Astrocyte (in vitro differentiated cells and primary cell): ENCODE results near the gene SCN3B. TPM values are rescaled to one million over a fixed set of nuclear protein-coding genes. Genes with fewer than 3 reads are reported as not detected.

Source experiments
- DNase-seq: peaks from one replicate; pipeline ENCODE4 v3.0.0-alpha.2; 2010; ENCODE audit warnings: low read depth
- FAIRE-seq: peaks from 2 replicates; lab custom pipeline; 2011; peaks lifted over from hg19 to GRCh38; lab: Jason Lieb, UNC
- H2AFZ ChIP-seq: 2 replicates; pipeline ENCODE4 v1.6.0; 2012; ENCODE audit warnings: low read depth, low read length, inconsistent platforms
- H3K27ac ChIP-seq: 2 replicates; pipeline ENCODE4 v1.5.1; 2011; ENCODE audit warnings: low read depth, low read length, inconsistent platforms
- H3K27me3 ChIP-seq: 2 replicates; pipeline ENCODE4 v1.6.0; 2011; ENCODE audit warnings: low read length, inconsistent platforms; ENCODE audit not compliant: insufficient read depth
- H3K36me3 ChIP-seq: 2 replicates; pipeline ENCODE4 v1.5.1; 2011; ENCODE audit warnings: low read length, inconsistent platforms; ENCODE audit not compliant: insufficient read depth
- H3K4me1 ChIP-seq: 2 replicates; pipeline ENCODE4 v1.5.1; 2011; ENCODE audit warnings: low read length, inconsistent platforms; ENCODE audit not compliant: insufficient read depth
- H3K4me2 ChIP-seq: 2 replicates; pipeline ENCODE4 v1.6.0; 2012; ENCODE audit warnings: low read length, inconsistent platforms
- H3K4me3 ChIP-seq: 2 replicates; pipeline ENCODE4 v1.5.1; 2011; ENCODE audit warnings: low read depth, mild to moderate bottlenecking, low read length, inconsistent platforms; ENCODE audit not compliant: insufficient read depth
- H3K79me2 ChIP-seq: 2 replicates; pipeline ENCODE4 v1.6.0; 2012; ENCODE audit warnings: mild to moderate bottlenecking, low read length, inconsistent platforms; ENCODE audit not compliant: insufficient read depth
- H3K9ac ChIP-seq: 2 replicates; pipeline ENCODE4 v1.6.0; 2012; ENCODE audit warnings: mild to moderate bottlenecking, low read length, inconsistent platforms
- H3K9me3 ChIP-seq: 2 replicates; pipeline ENCODE4 v1.5.1; 2012; ENCODE audit warnings: low read depth, mild to moderate bottlenecking, low read length, inconsistent platforms; ENCODE audit not compliant: insufficient read depth
- H4K20me1 ChIP-seq: 2 replicates; pipeline ENCODE4 v1.6.0; 2012; ENCODE audit warnings: low read length, inconsistent platforms; ENCODE audit not compliant: insufficient read depth
- H3K27ac Mint-ChIP-seq: one replicate; pipeline ENCODE4 v1.8.0; 2021; ENCODE audit warnings: mild to moderate bottlenecking, mixed read lengths; ENCODE audit not compliant: unreplicated experiment
- H3K27me3 Mint-ChIP-seq: one replicate; pipeline ENCODE4 v1.8.0; 2021; ENCODE audit warnings: low read depth, mixed read lengths; ENCODE audit not compliant: unreplicated experiment
- H3K36me3 Mint-ChIP-seq: one replicate; pipeline ENCODE4 v1.8.0; 2021; ENCODE audit warnings: low read depth, mixed read lengths; ENCODE audit not compliant: unreplicated experiment
- H3K4me1 Mint-ChIP-seq: one replicate; pipeline ENCODE4 v1.8.0; 2021; ENCODE audit warnings: low read depth, mixed read lengths; ENCODE audit not compliant: unreplicated experiment
- H3K4me3 Mint-ChIP-seq: one replicate; pipeline ENCODE4 v1.8.0; 2021; ENCODE audit warnings: mild to moderate bottlenecking, moderate library complexity, mixed read lengths; ENCODE audit not compliant: unreplicated experiment
- H3K9me3 Mint-ChIP-seq: one replicate; pipeline ENCODE4 v1.8.0; 2021; ENCODE audit warnings: mild to moderate bottlenecking, mixed read lengths; ENCODE audit not compliant: unreplicated experiment
- EZH2 ChIP-seq: IDR thresholded peaks from 2 replicates; pipeline ENCODE4 v1.6.1; 2012; ENCODE audit warnings: mild to moderate bottlenecking, low read length, inconsistent platforms; ENCODE audit not compliant: insufficient read depth
- total RNA-seq: library from RNA; stranded (reverse); gene quantifications from 2 replicates; pipeline ENCODE4 v1.2.1, GENCODE V29; 2021
- TF ChIP-seq, protein P1 (sequence below): IDR thresholded peaks from 2 replicates; pipeline ENCODE4 v1.5.1; 2011; ENCODE audit warnings: low read depth, mild to moderate bottlenecking, inconsistent platforms, low read length, moderate library complexity; ENCODE audit not compliant: insufficient read depth

Gene SCN3B
- total RNA-seq, 1 donor from 2014 or later, result 2.3 TPM

DNA sequence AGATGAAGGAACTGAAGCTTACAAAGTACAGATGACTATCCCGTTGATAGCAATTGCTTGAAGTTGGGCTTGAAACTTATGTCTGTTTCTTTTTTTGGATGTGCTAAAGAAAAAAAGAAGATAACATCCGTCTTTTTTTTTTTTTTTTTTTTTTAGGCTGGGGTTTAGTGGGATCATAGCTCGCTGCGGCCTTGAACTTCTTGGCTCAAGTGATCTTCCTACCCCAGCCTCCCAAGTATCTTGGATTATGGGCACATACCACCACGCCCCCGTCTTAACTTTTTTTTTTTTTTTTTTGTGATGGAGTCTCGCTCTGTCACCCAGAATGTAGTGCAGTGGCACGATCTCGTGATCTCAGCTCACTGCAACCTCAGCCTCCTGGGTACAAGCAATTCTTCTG lies 40.8 kb upstream of the SCN3B start:
- Mint-ChIP-seq H3K27ac (no peak overlapping the region), H3K9me3 (no peaks in the 10 kb centered on the region), H3K36me3 (no peaks in the 10 kb centered on the region), H3K27me3 (peaks cover 15% of the 10 kb centered on the region), H3K4me3 (no peak overlapping the region), H3K4me1 (peaks cover 4% of the 10 kb centered on the region)
- TF ChIP-seq EZH2, result no peak
- TF ChIP-seq, protein P1, sequence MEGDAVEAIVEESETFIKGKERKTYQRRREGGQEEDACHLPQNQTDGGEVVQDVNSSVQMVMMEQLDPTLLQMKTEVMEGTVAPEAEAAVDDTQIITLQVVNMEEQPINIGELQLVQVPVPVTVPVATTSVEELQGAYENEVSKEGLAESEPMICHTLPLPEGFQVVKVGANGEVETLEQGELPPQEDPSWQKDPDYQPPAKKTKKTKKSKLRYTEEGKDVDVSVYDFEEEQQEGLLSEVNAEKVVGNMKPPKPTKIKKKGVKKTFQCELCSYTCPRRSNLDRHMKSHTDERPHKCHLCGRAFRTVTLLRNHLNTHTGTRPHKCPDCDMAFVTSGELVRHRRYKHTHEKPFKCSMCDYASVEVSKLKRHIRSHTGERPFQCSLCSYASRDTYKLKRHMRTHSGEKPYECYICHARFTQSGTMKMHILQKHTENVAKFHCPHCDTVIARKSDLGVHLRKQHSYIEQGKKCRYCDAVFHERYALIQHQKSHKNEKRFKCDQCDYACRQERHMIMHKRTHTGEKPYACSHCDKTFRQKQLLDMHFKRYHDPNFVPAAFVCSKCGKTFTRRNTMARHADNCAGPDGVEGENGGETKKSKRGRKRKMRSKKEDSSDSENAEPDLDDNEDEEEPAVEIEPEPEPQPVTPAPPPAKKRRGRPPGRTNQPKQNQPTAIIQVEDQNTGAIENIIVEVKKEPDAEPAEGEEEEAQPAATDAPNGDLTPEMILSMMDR, result no peak
- Histone ChIP-seq H3K4me1 (no peaks in the 10 kb centered on the region), H3K9ac (no peak overlapping the region), H3K79me2 (no peaks in the 10 kb centered on the region), H3K4me2 (no peak overlapping the region), H3K9me3 (no peaks in the 10 kb centered on the region), H3K27ac (no peak overlapping the region), H3K4me3 (no peak overlapping the region), H4K20me1 (no peaks in the 10 kb centered on the region), H2AFZ (no peak overlapping the region), H3K27me3 (peaks cover 5% of the 10 kb centered on the region), H3K36me3 (no peaks in the 10 kb centered on the region)
- FAIRE-seq, result no peak
- DNase-seq, result no peak

DNA sequence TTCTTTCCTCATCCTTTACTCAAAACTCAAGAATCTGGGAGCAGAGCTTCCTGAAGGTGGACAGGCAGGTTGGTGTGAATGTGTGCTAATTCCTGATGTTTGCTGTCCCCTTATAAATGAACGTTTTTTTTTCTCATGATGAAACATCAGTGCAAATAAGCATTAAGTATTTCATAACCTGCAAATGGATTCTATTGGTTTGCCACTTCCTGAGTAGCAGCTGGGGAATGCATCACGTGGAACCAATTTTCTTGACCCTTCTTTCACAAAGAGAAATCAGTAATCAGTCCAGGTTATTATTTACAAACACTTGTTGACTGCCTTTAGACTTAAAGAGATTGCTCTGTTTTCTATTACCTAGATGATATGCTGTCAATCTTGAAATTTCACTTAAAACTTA lies 40.1 kb upstream of the SCN3B start:
- no peak for DNase-seq

DNA sequence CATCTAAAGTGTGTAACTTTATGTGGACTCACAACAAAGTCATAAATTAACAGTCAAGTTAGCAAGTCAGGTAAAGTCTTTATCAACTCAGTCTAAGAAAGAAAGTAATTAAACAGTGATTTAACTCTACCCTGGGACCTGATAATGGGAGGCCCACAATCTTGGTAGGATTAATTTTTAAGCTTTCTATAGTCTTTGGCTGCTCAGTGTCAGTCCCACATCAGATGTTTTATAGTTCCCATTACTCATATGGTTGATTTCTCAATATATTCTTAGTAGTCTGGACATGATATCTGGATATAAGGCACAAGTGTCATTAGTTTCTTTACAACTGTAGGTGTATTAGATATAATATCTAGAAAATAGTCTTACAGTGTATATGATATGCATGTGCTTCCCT lies 38.5 kb upstream of the SCN3B start:
- H3K4me2 ChIP-seq, result no peak overlapping the region
- no peak overlapping the region for H2AFZ ChIP-seq
- no peak for DNase-seq
- H3K79me2 ChIP-seq, result no peaks in the 10 kb centered on the region
- Mint-ChIP-seq H3K4me1 (peaks cover 8% of the 10 kb centered on the region), H3K27me3 (peaks cover 5% of the 10 kb centered on the region), H3K4me3 (no peak overlapping the region), H3K36me3 (no peaks in the 10 kb centered on the region), H3K9me3 (no peaks in the 10 kb centered on the region), H3K27ac (no peak overlapping the region)
- no peak overlapping the region for H3K9ac ChIP-seq
- FAIRE-seq, result no peak
- no peak for TF ChIP-seq EZH2
- TF ChIP-seq, protein P1, result no peak
- no peaks in the 10 kb centered on the region for H4K20me1 ChIP-seq
- H3K9me3 ChIP-seq, result no peaks in the 10 kb centered on the region
- H3K27ac ChIP-seq, result no peak overlapping the region
- peaks cover 2% of the 10 kb centered on the region for H3K27me3 ChIP-seq
- H3K4me1 ChIP-seq, result no peaks in the 10 kb centered on the region
- no peak overlapping the region for H3K4me3 ChIP-seq
- no peaks in the 10 kb centered on the region for H3K36me3 ChIP-seq

More for the DNA sequence above, 40.1 kb upstream of the SCN3B start:
- Histone ChIP-seq H3K79me2 (no peaks in the 10 kb centered on the region), H3K9me3 (no peaks in the 10 kb centered on the region), H4K20me1 (no peaks in the 10 kb centered on the region), H3K4me3 (no peak overlapping the region), H3K36me3 (no peaks in the 10 kb centered on the region), H3K9ac (no peak overlapping the region), H3K4me1 (no peaks in the 10 kb centered on the region), H2AFZ (no peak overlapping the region), H3K27ac (no peak overlapping the region), H3K4me2 (no peak overlapping the region), H3K27me3 (peaks cover 5% of the 10 kb centered on the region)
- TF ChIP-seq, protein P1, result no peak
- H3K4me1 Mint-ChIP-seq, result peaks cover 8% of the 10 kb centered on the region
- H3K9me3 Mint-ChIP-seq, result no peaks in the 10 kb centered on the region
- FAIRE-seq, result no peak
- no peak overlapping the region for H3K27ac Mint-ChIP-seq
- peaks cover 15% of the 10 kb centered on the region for H3K27me3 Mint-ChIP-seq
- H3K4me3 Mint-ChIP-seq, result no peak overlapping the region
- H3K36me3 Mint-ChIP-seq, result no peaks in the 10 kb centered on the region
